ENCODE results near the gene HEG1. TPM values are rescaled to one million over a fixed set of nuclear protein-coding genes. Genes with fewer than 3 reads are reported as not detected.

HEG1 gene
- total RNA-seq, 1 experiment from 2014 or later: 14.6 TPM

GRCh38 chr3:125024817-125025216 lies 31.0 kb downstream of the HEG1 start (continued):
- TF ChIP-seq FOXJ3 (CRISPR knock-in tag; IDR thresholded peaks at IDR 0.05; ENCODE audit: borderline replicate concordance): no peak
- no peak for TF ChIP-seq ZMAT4 (CRISPR knock-in tag; IDR thresholded peaks at IDR 0.05)
- TF ChIP-seq NR3C1 (CRISPR knock-in tag; conservative IDR thresholded peaks at IDR 0.05; ENCODE audit: low read depth): no peak
- TF ChIP-seq ZNF317 (CRISPR knock-in tag; IDR thresholded peaks at IDR 0.05; ENCODE audit: borderline replicate concordance, low read depth): no peak
- TF ChIP-seq ETV6 (CRISPR knock-in tag; IDR thresholded peaks at IDR 0.05): no peak
- TF ChIP-seq JAZF1 (CRISPR knock-in tag; IDR thresholded peaks at IDR 0.05): no peak
- TF ChIP-seq ZNF423 (CRISPR knock-in tag; IDR thresholded peaks at IDR 0.05): no peak
- no peak for TF ChIP-seq ATF6 (CRISPR knock-in tag; IDR thresholded peaks at IDR 0.05)
- no peak for TF ChIP-seq ATF1 (CRISPR knock-in tag; IDR thresholded peaks at IDR 0.05)

GRCh38 chr3:125023833-125024555 lies 31.8 kb downstream of the HEG1 start:
- Mint-ChIP-seq H3K4me3 (no peak overlapping the region), H3K27ac (no peak overlapping the region; the same call in 1 of the 2 replicates), H3K27me3 (ENCODE audit: low read depth) (no peaks in the 10 kb centered on the region), H3K36me3 (peaks cover 24% of the 10 kb centered on the region), H3K9me3 (no peaks in the 10 kb centered on the region), H3K4me1 (peaks cover 8% of the 10 kb centered on the region; the same call in 1 of the 2 replicates)
- DNase-seq (ENCODE audit: low spot score) (no peak), ATAC-seq (no peak)
- POLR2A ChIA-PET: no interaction called here
- CTCF ChIA-PET: no interaction called here
- TF ChIP-seq HMGA2 (CRISPR knock-in tag; IDR thresholded peaks at IDR 0.05) (no peak), CREB1 (CRISPR knock-in tag; IDR thresholded peaks at IDR 0.05) (no peak), IRF2 (CRISPR knock-in tag; IDR thresholded peaks at IDR 0.05; ENCODE audit: borderline replicate concordance, low read depth) (no peak), ARID4B (CRISPR knock-in tag; IDR thresholded peaks at IDR 0.05; ENCODE audit: borderline replicate concordance) (no peak), ZBTB43 (CRISPR knock-in tag; IDR thresholded peaks at IDR 0.05) (no peak), MXD4 (CRISPR knock-in tag; IDR thresholded peaks at IDR 0.05; ENCODE audit: borderline replicate concordance) (no peak), SOX15 (CRISPR knock-in tag; IDR thresholded peaks at IDR 0.05) (no peak), JUN (CRISPR knock-in tag; IDR thresholded peaks at IDR 0.05) (no peak), FOXJ3 (CRISPR knock-in tag; IDR thresholded peaks at IDR 0.05; ENCODE audit: borderline replicate concordance) (no peak), AFF4 (CRISPR knock-in tag; IDR thresholded peaks at IDR 0.05; ENCODE audit: borderline replicate concordance) (no peak), NR2C2 (CRISPR knock-in tag; IDR thresholded peaks at IDR 0.05) (no peak), ATF3 (CRISPR knock-in tag; conservative IDR thresholded peaks at IDR 0.05) (no peak), FOXP4 (CRISPR knock-in tag; IDR thresholded peaks at IDR 0.05) (no peak)
